H9 (cell line): ENCODE data around the gene NCK1. TPM values are rescaled to one million over a fixed set of nuclear protein-coding genes. Genes with fewer than 3 reads are reported as not detected.
A peak's percentile ranks its signal among the peaks of the same experiment; 100 is the strongest.

Experiments used
- DNase-seq: peaks from one replicate; pipeline ENCODE4 v3.0.0-alpha.2; 2017
- H2AFZ ChIP-seq: one replicate; pipeline ENCODE4 v1.6.1; 2013; ENCODE audit warnings: mild to moderate bottlenecking, low read length, control low read depth, moderate library complexity
- H2AK5ac ChIP-seq: 2 replicates; pipeline ENCODE4 v1.6.1; 2013; ENCODE audit warnings: low read length, control low read depth, mixed read lengths; ENCODE audit not compliant: insufficient read length
- H2BK120ac ChIP-seq: one replicate; pipeline ENCODE4 v1.6.1; 2013; ENCODE audit warnings: low read depth, mild to moderate bottlenecking, low read length, control low read depth, inconsistent platforms; ENCODE audit not compliant: poor library complexity, severe bottlenecking
- H2BK12ac ChIP-seq: 2 replicates; pipeline ENCODE4 v1.6.1; 2013; ENCODE audit warnings: low read length, control low read depth, mixed read lengths, low read depth; ENCODE audit not compliant: insufficient read length
- H2BK15ac ChIP-seq: 2 replicates; pipeline ENCODE4 v1.6.1; 2013; ENCODE audit warnings: low read depth, low read length, control low read depth
- H2BK20ac ChIP-seq: one replicate; pipeline ENCODE4 v1.6.1; 2013; ENCODE audit warnings: low read depth, mild to moderate bottlenecking, low read length, control low read depth, inconsistent platforms; ENCODE audit not compliant: poor library complexity, severe bottlenecking
- H2BK5ac ChIP-seq: 2 replicates; pipeline ENCODE4 v1.6.1; 2013; ENCODE audit warnings: low read length, control low read depth, mixed read lengths; ENCODE audit not compliant: insufficient read length
- H3K14ac ChIP-seq: 2 replicates; pipeline ENCODE4 v1.6.1; 2013; ENCODE audit warnings: low read length, control low read depth; ENCODE audit not compliant: insufficient read depth
- H3K18ac ChIP-seq: 2 replicates; pipeline ENCODE4 v1.6.1; 2013; ENCODE audit warnings: low read depth, mild to moderate bottlenecking, mixed read lengths, low read length, control low read depth; ENCODE audit not compliant: insufficient read length
- H3K23ac ChIP-seq: 2 replicates; pipeline ENCODE4 v1.6.1; 2013; ENCODE audit warnings: low read length, control low read depth, mixed read lengths, low read depth; ENCODE audit not compliant: insufficient read length
- H3K23me2 ChIP-seq: 2 replicates; pipeline ENCODE4 v1.6.1; 2013; ENCODE audit warnings: low read depth, mild to moderate bottlenecking, mixed read lengths, low read length, control low read depth; ENCODE audit not compliant: insufficient read length, poor library complexity, severe bottlenecking
- H3K27ac ChIP-seq: 2 replicates; pipeline ENCODE4 v1.5.1; 2013; ENCODE audit warnings: low read length, control low read depth, mixed read lengths, low read depth; ENCODE audit not compliant: insufficient read length
- H3K27me3 ChIP-seq: 2 replicates; pipeline ENCODE4 v1.6.1; 2013; ENCODE audit warnings: low read length, control low read depth, inconsistent platforms; ENCODE audit not compliant: insufficient read depth
- H3K4ac ChIP-seq: 2 replicates; pipeline ENCODE4 v1.6.1; 2013; ENCODE audit warnings: low read depth, mild to moderate bottlenecking, control low read depth, inconsistent platforms, low read length, moderate library complexity
- H3K4me1 ChIP-seq: 2 replicates; pipeline ENCODE4 v1.6.1; 2013; ENCODE audit warnings: low read length, control low read depth, inconsistent platforms; ENCODE audit not compliant: insufficient read depth
- H3K4me2 ChIP-seq: 2 replicates; pipeline ENCODE4 v1.6.1; 2013; ENCODE audit warnings: low read length, control low read depth, mixed read lengths; ENCODE audit not compliant: insufficient read length, insufficient read depth
- H3K56ac ChIP-seq: 2 replicates; pipeline ENCODE4 v1.6.1; 2013; ENCODE audit warnings: low read depth, mild to moderate bottlenecking, mixed read lengths, low read length, control low read depth; ENCODE audit not compliant: insufficient read length
- H3K79me1 ChIP-seq: 2 replicates; pipeline ENCODE4 v1.6.1; 2013; ENCODE audit warnings: low read depth, mild to moderate bottlenecking, moderate library complexity, low read length, control low read depth, inconsistent platforms; ENCODE audit not compliant: insufficient read depth, poor library complexity, severe bottlenecking
- H3K79me2 ChIP-seq: 2 replicates; pipeline ENCODE4 v1.6.1; 2013; ENCODE audit warnings: low read length, control low read depth, inconsistent platforms; ENCODE audit not compliant: insufficient read depth
- H3K9ac ChIP-seq: 2 replicates; pipeline ENCODE4 v1.6.1; 2013; ENCODE audit warnings: low read length, control low read depth, mixed read lengths; ENCODE audit not compliant: insufficient read length; ENCODE audit errors: extremely low read depth
- H3K9me3 ChIP-seq: one replicate; pipeline ENCODE4 v1.6.1; 2013; ENCODE audit warnings: low read depth, low read length, inconsistent platforms; ENCODE audit not compliant: control insufficient read depth
- H3T11ph ChIP-seq: one replicate; pipeline ENCODE4 v1.6.1; 2013; ENCODE audit warnings: mild to moderate bottlenecking, low read length, control low read depth, inconsistent platforms
- H4K20me1 ChIP-seq: one replicate; pipeline ENCODE4 v1.6.1; 2013; ENCODE audit not compliant: control insufficient read depth, insufficient read length, insufficient read depth
- H4K5ac ChIP-seq: 2 replicates; pipeline ENCODE4 v1.6.1; 2013; ENCODE audit warnings: low read depth, mild to moderate bottlenecking, mixed read lengths, low read length, control low read depth; ENCODE audit not compliant: insufficient read length
- H4K8ac ChIP-seq: replicated peaks from 2 replicates; pipeline ENCODE4 v1.6.1; 2013; ENCODE audit warnings: low read length, control low read depth, mixed read lengths, low read depth; ENCODE audit not compliant: insufficient read length
- H4K91ac ChIP-seq: 2 replicates; pipeline ENCODE4 v1.6.1; 2013; ENCODE audit warnings: low read depth, mild to moderate bottlenecking, moderate library complexity, mixed read lengths, low read length, control low read depth; ENCODE audit not compliant: insufficient read length
- H3K27ac Mint-ChIP-seq, 3 experiments: 2 replicates in 2 of 3; 3 replicates in 1 of 3; pipeline ENCODE4 v1.8.0; 2020 to 2021; ENCODE audit warnings: mixed read lengths in 3 of 3, mild to moderate bottlenecking in 1 of 3, moderate library complexity in 1 of 3
- H3K27me3 Mint-ChIP-seq: 2 replicates; pipeline ENCODE4 v1.8.0; 2021; ENCODE audit warnings: low read depth, mild to moderate bottlenecking, moderate library complexity, mixed read lengths
- H3K36me3 Mint-ChIP-seq, 3 experiments: 2 replicates in 2 of 3; 3 replicates in 1 of 3; pipeline ENCODE4 v1.8.0; 2020 to 2021; ENCODE audit warnings: low read depth in 3 of 3, mixed read lengths in 3 of 3; ENCODE audit not compliant: insufficient read depth in 1 of 3
- H3K4me1 Mint-ChIP-seq, 2 experiments: 2 replicates each; pipeline ENCODE4 v1.8.0; 2020; ENCODE audit warnings: mixed read lengths in 2 of 2
- H3K4me3 Mint-ChIP-seq, 2 experiments: 2 replicates in 1 of 2; 3 replicates in 1 of 2; pipeline ENCODE4 v1.8.0; 2020 to 2021; ENCODE audit warnings: mild to moderate bottlenecking in 2 of 2, mixed read lengths in 2 of 2, moderate library complexity in 1 of 2
- H3K9me3 Mint-ChIP-seq, 2 experiments: 2 replicates in 1 of 2; 3 replicates in 1 of 2; pipeline ENCODE4 v1.8.0; 2020; ENCODE audit warnings: mild to moderate bottlenecking in 2 of 2, mixed read lengths in 2 of 2, moderate library complexity in 1 of 2
- WGBS: extraction: QIAGEN DNeasy Blood & Tissue Kit; methylation state at CpG from one replicate; pipeline ENCODE4 v1.1.7; 2013; ENCODE audit warnings: missing lambda C conversion rate, low lambda C conversion rate, mixed read lengths; ENCODE audit not compliant: insufficient read length; ENCODE audit errors: extremely low coverage; 5-methylcytosine and 5-hydroxymethylcytosine counted together
- total RNA-seq: library from RNA; stranded (reverse); gene quantifications from 2 replicates; pipeline ENCODE4 v1.2.1, GENCODE V29; 2021
- TF ChIP-seq, protein P1 (sequence below): fragments of 200-600 bp; sonication (generic); conservative IDR thresholded peaks from 3 replicates; pipeline ENCODE4 v1.8.0; 2021; ENCODE audit warnings: antibody characterized with exemption, mild to moderate bottlenecking

The NCK1 gene
- total RNA-seq, 1 experiment from 2014 or later, result 26.4 TPM

DNA sequence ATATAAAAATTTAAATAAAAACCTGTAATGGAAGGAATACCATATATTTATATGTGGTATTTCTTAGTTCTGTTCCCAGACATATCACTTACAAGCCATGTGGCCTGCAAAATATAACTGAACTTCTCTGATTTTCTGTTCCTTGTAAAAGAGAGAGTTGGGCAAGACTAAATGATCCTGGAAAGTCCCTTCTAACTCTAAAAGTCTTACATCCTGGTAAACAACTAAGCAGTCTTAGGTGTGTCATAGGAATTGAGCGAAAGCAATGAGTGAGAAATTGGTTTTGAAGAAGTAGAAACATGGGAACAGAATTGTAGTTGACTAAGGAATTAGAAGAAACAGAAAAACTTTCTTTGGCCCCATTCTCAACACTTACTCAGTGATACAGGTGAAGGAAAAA lies 70.5 kb downstream of the NCK1 start:
- H3K27me3 Mint-ChIP-seq, result no peaks in the 10 kb centered on the region
- no CpG with 5 or more reads among the region's 1 CpG for WGBS
- no peak for DNase-seq
- no peak overlapping the region for H3K4me3 Mint-ChIP-seq
- H2BK5ac ChIP-seq, result no peak overlapping the region
- no peaks in the 10 kb centered on the region for H4K20me1 ChIP-seq
- TF ChIP-seq, protein P1, sequence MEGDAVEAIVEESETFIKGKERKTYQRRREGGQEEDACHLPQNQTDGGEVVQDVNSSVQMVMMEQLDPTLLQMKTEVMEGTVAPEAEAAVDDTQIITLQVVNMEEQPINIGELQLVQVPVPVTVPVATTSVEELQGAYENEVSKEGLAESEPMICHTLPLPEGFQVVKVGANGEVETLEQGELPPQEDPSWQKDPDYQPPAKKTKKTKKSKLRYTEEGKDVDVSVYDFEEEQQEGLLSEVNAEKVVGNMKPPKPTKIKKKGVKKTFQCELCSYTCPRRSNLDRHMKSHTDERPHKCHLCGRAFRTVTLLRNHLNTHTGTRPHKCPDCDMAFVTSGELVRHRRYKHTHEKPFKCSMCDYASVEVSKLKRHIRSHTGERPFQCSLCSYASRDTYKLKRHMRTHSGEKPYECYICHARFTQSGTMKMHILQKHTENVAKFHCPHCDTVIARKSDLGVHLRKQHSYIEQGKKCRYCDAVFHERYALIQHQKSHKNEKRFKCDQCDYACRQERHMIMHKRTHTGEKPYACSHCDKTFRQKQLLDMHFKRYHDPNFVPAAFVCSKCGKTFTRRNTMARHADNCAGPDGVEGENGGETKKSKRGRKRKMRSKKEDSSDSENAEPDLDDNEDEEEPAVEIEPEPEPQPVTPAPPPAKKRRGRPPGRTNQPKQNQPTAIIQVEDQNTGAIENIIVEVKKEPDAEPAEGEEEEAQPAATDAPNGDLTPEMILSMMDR, result no peak
- no peak overlapping the region for H2BK12ac ChIP-seq
- no peak overlapping the region for H3K14ac ChIP-seq
- H2BK20ac ChIP-seq, result no peak overlapping the region
- no peaks in the 10 kb centered on the region for H3K23me2 ChIP-seq
- no peak overlapping the region for H3K9ac ChIP-seq
- no peak overlapping the region for H3K23ac ChIP-seq
- no peak overlapping the region for H2BK120ac ChIP-seq
- no peak overlapping the region for H4K91ac ChIP-seq
- H4K5ac ChIP-seq, result no peak overlapping the region
- H3K27ac Mint-ChIP-seq, result peak overlapping the region in 1 of 3 experiments; percentile 40; a peak in 1 of 7 replicates
- no peak overlapping the region for H3T11ph ChIP-seq
- no peaks in the 10 kb centered on the region; a peak in 1 of 4 replicates for H3K4me1 Mint-ChIP-seq
- no peaks in the 10 kb centered on the region for H3K27me3 ChIP-seq
- H3K9me3 Mint-ChIP-seq, result peaks cover 0 to 7% of the 10 kb centered on the region in 2 experiments; a peak in 3 of 5 replicates
- H4K8ac ChIP-seq, result no peak overlapping the region
- no peak overlapping the region for H2AK5ac ChIP-seq
- H3K18ac ChIP-seq, result no peak overlapping the region
- H3K4me1 ChIP-seq, result no peaks in the 10 kb centered on the region
- H2BK15ac ChIP-seq, result no peak overlapping the region
- no peak overlapping the region for H2AFZ ChIP-seq
- H3K79me2 ChIP-seq, result no peaks in the 10 kb centered on the region
- H3K4ac ChIP-seq, result no peak overlapping the region
- H3K56ac ChIP-seq, result no peak overlapping the region
- H3K79me1 ChIP-seq, result no peaks in the 10 kb centered on the region
- H3K4me2 ChIP-seq, result no peak overlapping the region
- H3K27ac ChIP-seq, result no peak overlapping the region
- H3K36me3 Mint-ChIP-seq, result peaks cover 24 to 38% (median 27%) of the 10 kb centered on the region in 3 experiments; a peak in 6 of 7 replicates
- no peaks in the 10 kb centered on the region for H3K9me3 ChIP-seq
